Stimulated activated CD4-positive, alpha-beta T cell treated with anti-CD3 and anti-CD28 coated beads, Interleukin-2, amount 100 ng/mL, for 48 hours (primary cell): ENCODE measurements around the gene DNAJC27.
"Not testable (repeated sequence)": the region's sequence is repeated elsewhere in the genome, so short reads cannot be mapped to it uniquely, and the experiment has no call there.

Experiments
- DNase-seq, 2 donors: peaks; one replicate each; pipeline ENCODE4 v3.0.0-alpha.2; 2020

DNAJC27 gene

GRCh38 chr2:24971536-24972314, at the start of gene DNAJC27:
TSS of gene DNAJC27 (minus strand) at chr2:24971955. CDS start at chr2:24971904, 51 bp downstream.
- peak; percentile 95 to 97 for DNase-seq

- no peak for DNase-seq
Observed at GRCh38 chr2:25018681-25019080, 46.9 kb upstream of the DNAJC27 start.

- DNase-seq = no peak
Observed at GRCh38 chr2:25014631-25015030, 42.9 kb upstream of the DNAJC27 start.

- DNase-seq = not testable (repeated sequence)
Observed at GRCh38 chr2:25011342-25011741, 39.6 kb upstream of the DNAJC27 start.

- no peak for DNase-seq
Observed at GRCh38 chr2:25009954-25010353, 38.2 kb upstream of the DNAJC27 start.

- no peak for DNase-seq
Observed at GRCh38 chr2:25002066-25002465, 30.3 kb upstream of the DNAJC27 start.

- DNase-seq = no peak
Observed at GRCh38 chr2:25001325-25001637, 29.5 kb upstream of the DNAJC27 start.

GRCh38 chr2:25000503-25001324, 29.0 kb upstream of the DNAJC27 start:
- DNase-seq = no peak

- no peak for DNase-seq
Observed at GRCh38 chr2:25000036-25000435, 28.3 kb upstream of the DNAJC27 start.

- DNase-seq = not testable (repeated sequence)
Observed at GRCh38 chr2:24999097-24999496, 27.3 kb upstream of the DNAJC27 start.

GRCh38 chr2:24994146-24994724, 22.5 kb upstream of the DNAJC27 start:
- DNase-seq = no peak

- no peak for DNase-seq
Observed at GRCh38 chr2:24993406-24994145, 21.8 kb upstream of the DNAJC27 start.

- no peak for DNase-seq
Observed at GRCh38 chr2:24986372-24986771, 14.6 kb upstream of the DNAJC27 start.

GRCh38 chr2:24985511-24985910, 13.8 kb upstream of the DNAJC27 start:
- no peak for DNase-seq

GRCh38 chr2:24984912-24985311, 13.2 kb upstream of the DNAJC27 start:
- no peak for DNase-seq

- DNase-seq = no peak
Observed at GRCh38 chr2:24981411-24982136, 9.8 kb upstream of the DNAJC27 start.

GRCh38 chr2:24978661-24979060, 6.9 kb upstream of the DNAJC27 start:
- no peak for DNase-seq

- DNase-seq = no peak
Observed at GRCh38 chr2:24977631-24978030, 5.9 kb upstream of the DNAJC27 start.

- no peak for DNase-seq
Observed at GRCh38 chr2:24973812-24974211, 2.1 kb upstream of the DNAJC27 start.

GRCh38 chr2:24972315-24972961, 683 bp upstream of the DNAJC27 start:
- peak; percentile 22 to 32 for DNase-seq

GRCh38 chr2:24971286-24971535, 544 bp downstream of the DNAJC27 start:
- DNase-seq = peak; percentile 18 to 24
